AG04449 (cell line): ENCODE measurements around the gene P4HA2.

Experiments used
- CTCF ChIA-PET: fragments of 350-600 bp; formaldehyde crosslinking; extraction: SDS; loops from one replicate; lab custom pipeline; 2021; ENCODE audit warnings: antibody characterized with exemption; lab: Yijun Ruan, JAX
- POLR2A ChIA-PET: fragments of 400-600, 350-600 bp; formaldehyde crosslinking; extraction: SDS; loops from one replicate; lab custom pipeline; 2020; ENCODE audit warnings: antibody characterized with exemption, inconsistent platforms; lab: Yijun Ruan, JAX
- DNase-seq: peaks from one replicate; pipeline ENCODE4 v3.0.0-alpha.2; 2010; ENCODE audit warnings: low read depth, low spot score
- H3K4me3 ChIP-seq: 2 replicates; pipeline ENCODE4 v1.5.1; 2011; ENCODE audit warnings: low read depth, mild to moderate bottlenecking, control low read depth, low read length
- CTCF ChIP-seq: IDR thresholded peaks from one replicate; pipeline ENCODE4 v1.5.1; 2011; ENCODE audit warnings: mild to moderate bottlenecking, moderate library complexity, low read length, control low read depth, inconsistent platforms; ENCODE audit not compliant: insufficient read depth; ENCODE audit errors: missing control alignments

Gene P4HA2

GRCh38 chr5:132261881-132262845 lies 34.5 kb upstream of the P4HA2 start:
- no peak for TF ChIP-seq CTCF
- no peak overlapping the region for H3K4me3 ChIP-seq
- POLR2A ChIA-PET = interaction anchor here (2.6 kb wide), 1 partner anchor 34 kb away, joined by 9 read pairs; the partner anchor contains the start of gene P4HA2
- CTCF ChIA-PET = interaction anchor here (0.6 to 21.8 kb wide), 6 partner anchors 10 to 72 kb away, joined by 3 to 416 read pairs (median 4); no protein-coding TSS in a partner anchor
- no peak for DNase-seq

- CTCF ChIA-PET = interaction anchor here (0.6 to 21.8 kb wide), 6 partner anchors 9 to 71 kb away, joined by 3 to 416 read pairs (median 4); partner anchors contain the start of gene SLC22A4
- POLR2A ChIA-PET = interaction anchor here (1.0 to 2.6 kb wide), 2 partner anchors 33 to 36 kb away, joined by 3 to 9 read pairs; partner anchors contain the start of gene P4HA2
- no peak for TF ChIP-seq CTCF
- H3K4me3 ChIP-seq = no peak overlapping the region; the same call in 1 of the 2 replicates
- DNase-seq = peak; percentile 51
Measured at GRCh38 chr5:132260714-132261551, 33.3 kb upstream of the P4HA2 start.

GRCh38 chr5:132260051-132260450 lies 32.4 kb upstream of the P4HA2 start:
- POLR2A ChIA-PET = interaction anchor here (2.6 kb wide), 1 partner anchor 32 kb away, joined by 9 read pairs; the partner anchor contains the start of gene P4HA2
- DNase-seq = no peak
- CTCF ChIA-PET = interaction anchor here (1.4 to 21.8 kb wide), 3 partner anchors 13 to 34 kb away, joined by 3 to 416 read pairs (median 36); partner anchors contain the start of gene SLC22A4
- TF ChIP-seq CTCF = no peak
- H3K4me3 ChIP-seq = peak overlapping the region; percentile 79

GRCh38 chr5:132259069-132259851 lies 31.6 kb upstream of the P4HA2 start:
- ChIA-PET POLR2A (interaction anchor here (0.6 to 2.6 kb wide), 8 partner anchors 13 to 236 kb away, joined by 3 to 9 read pairs (median 4); partner anchors contain the start of genes P4HA2 and SLC22A4), CTCF (interaction anchor here (0.9 to 21.8 kb wide), 3 partner anchors 14 to 127 kb away, joined by 3 to 416 read pairs (median 36); no protein-coding TSS in a partner anchor)
- DNase-seq = peak; percentile 62
- H3K4me3 ChIP-seq = peak overlapping the region; percentile 79
- TF ChIP-seq CTCF = no peak

GRCh38 chr5:132258102-132259068 lies 30.7 kb upstream of the P4HA2 start:
- ChIA-PET POLR2A (interaction anchor here (0.9 to 1.1 kb wide), 5 partner anchors 20 to 43 kb away, joined by 3 to 6 read pairs (median 3); partner anchors contain the start of gene SLC22A4), CTCF (interaction anchor here (0.9 to 21.8 kb wide), 3 partner anchors 15 to 128 kb away, joined by 3 to 416 read pairs (median 36); no protein-coding TSS in a partner anchor)
- peak overlapping the region; percentile 79 for H3K4me3 ChIP-seq
- DNase-seq = no peak
- no peak for TF ChIP-seq CTCF
